Measurements from ENCODE around the gene LIME1.

GRCh38 chr20:63741354-63741675, 4.9 kb downstream of the LIME1 start:
- TF ChIP-seq POLR2A (IDR thresholded peaks at IDR 0.05; ENCODE audit: low read length) (no peak), PHF8 (IDR thresholded peaks at IDR 0.05; ENCODE audit: borderline replicate concordance, low read depth) (no peak), ZFP36 (IDR thresholded peaks at IDR 0.05; ENCODE audit: borderline replicate concordance, partially characterized antibody) (no peak), EP300 (IDR thresholded peaks at IDR 0.05) (no peak), JUNB (IDR thresholded peaks at IDR 0.05) (no peak)
- TF ChIP-seq, protein P1, sequence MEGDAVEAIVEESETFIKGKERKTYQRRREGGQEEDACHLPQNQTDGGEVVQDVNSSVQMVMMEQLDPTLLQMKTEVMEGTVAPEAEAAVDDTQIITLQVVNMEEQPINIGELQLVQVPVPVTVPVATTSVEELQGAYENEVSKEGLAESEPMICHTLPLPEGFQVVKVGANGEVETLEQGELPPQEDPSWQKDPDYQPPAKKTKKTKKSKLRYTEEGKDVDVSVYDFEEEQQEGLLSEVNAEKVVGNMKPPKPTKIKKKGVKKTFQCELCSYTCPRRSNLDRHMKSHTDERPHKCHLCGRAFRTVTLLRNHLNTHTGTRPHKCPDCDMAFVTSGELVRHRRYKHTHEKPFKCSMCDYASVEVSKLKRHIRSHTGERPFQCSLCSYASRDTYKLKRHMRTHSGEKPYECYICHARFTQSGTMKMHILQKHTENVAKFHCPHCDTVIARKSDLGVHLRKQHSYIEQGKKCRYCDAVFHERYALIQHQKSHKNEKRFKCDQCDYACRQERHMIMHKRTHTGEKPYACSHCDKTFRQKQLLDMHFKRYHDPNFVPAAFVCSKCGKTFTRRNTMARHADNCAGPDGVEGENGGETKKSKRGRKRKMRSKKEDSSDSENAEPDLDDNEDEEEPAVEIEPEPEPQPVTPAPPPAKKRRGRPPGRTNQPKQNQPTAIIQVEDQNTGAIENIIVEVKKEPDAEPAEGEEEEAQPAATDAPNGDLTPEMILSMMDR (IDR thresholded peaks at IDR 0.05), result no peak
